ENCODE data around the gene DCD. TPM values are rescaled to one million over a fixed set of nuclear protein-coding genes. Genes with fewer than 3 reads are reported as not detected.

The DCD gene
- total and polyA plus RNA-seq, 2 of the 8 experiments (the other 6 are each of a cell fraction or from before 2014, with no cell fraction given) = not detected

GRCh38 chr12:54684636-54685630 lies 36.8 kb upstream of the DCD start:
- peak overlapping the region; percentile 99; the same call in 1 of the 2 replicates for H2BK5ac ChIP-seq (ENCODE audit: low read depth, low read length)
- ChIA-PET CTCF (ENCODE audit: partially characterized antibody) (interaction anchor here (0.6 to 2.2 kb wide), 11 partner anchors 17 to 88 kb away, joined by 3 to 6 read pairs (median 4); no protein-coding TSS in a partner anchor), POLR2A (ENCODE audit: partially characterized antibody) (no interaction called here)
- WGBS, 2 experiments (ENCODE audit: extremely low coverage in 1 of 2, insufficient coverage in 1 of 2, insufficient read length in 1 of 2, insufficient replicate concordance in 2 of 2, low coverage in 1 of 2, low lambda C conversion rate in 2 of 2, missing lambda C conversion rate in 1 of 2) = 87% methylated on average over 12 of the region's 12 CpGs; no CpG with 5 or more reads in 1 of the 2 experiments
- H4K91ac ChIP-seq (replicated peaks; ENCODE audit: insufficient read length, low read length) = peak overlapping the region; percentile 93
- H3K36me3 ChIP-seq (ENCODE audit: control insufficient read depth in 2 of 4, insufficient read depth in 4 of 4, low read length in 3 of 4) = no peaks in the 10 kb centered on the region; a peak in 1 of 8 replicates
- H2BK20ac ChIP-seq (ENCODE audit: low read length) = peak overlapping the region; percentile 51
- no peak overlapping the region for H4K8ac ChIP-seq (ENCODE audit: extremely low read depth, insufficient read depth, low read length)
- H3K79me1 ChIP-seq (ENCODE audit: low read depth, low read length) = no peaks in the 10 kb centered on the region
- H2AFZ ChIP-seq (ENCODE audit: low read length) = no peak overlapping the region
- H3K27me3 ChIP-seq (replicated peaks in 1 of 4; ENCODE audit: control insufficient read depth in 3 of 4, extremely low read depth in 1 of 4, insufficient read depth in 3 of 4, low read length in 3 of 4) = no peaks in the 10 kb centered on the region; a peak in 1 of 7 replicates
- FAIRE-seq (no peak), DNase-seq (ENCODE audit: low read depth in 1 of 2, low spot score in 2 of 2) (no peak)
- H3K79me2 ChIP-seq (ENCODE audit: control insufficient read depth in 1 of 2, insufficient read depth in 2 of 2, low read length in 2 of 2) = no peaks in the 10 kb centered on the region
- no peak overlapping the region for H3K56ac ChIP-seq (replicated peaks; ENCODE audit: insufficient read length, low read depth, low read length)
- H3K23me2 ChIP-seq (ENCODE audit: low read depth, low read length) = no peaks in the 10 kb centered on the region; the same call in 1 of the 2 replicates
- H3K4me3 ChIP-seq (ENCODE audit: extremely low read depth in 1 of 4, insufficient read depth in 2 of 4, low read depth in 3 of 4, low read length in 4 of 4) = no peak overlapping the region
- H3K27ac ChIP-seq (ENCODE audit: low read depth, low read length) = no peak overlapping the region
- H3K18ac ChIP-seq (ENCODE audit: extremely low read depth, low read length) = no peak overlapping the region
- 0 out of 2 replicates have a peak overlapping the region, but pooled peaks have one; percentile 20 for H2BK15ac ChIP-seq (ENCODE audit: low read length)
- peak overlapping the region; percentile 66 for H2AK5ac ChIP-seq (ENCODE audit: low read depth, low read length)
- H4K5ac ChIP-seq (ENCODE audit: insufficient read length, low read depth, low read length) = no peak overlapping the region
- no peak overlapping the region for H3K4ac ChIP-seq (replicated peaks; ENCODE audit: insufficient read length, low read depth, low read length)
- H3K4me1 ChIP-seq (replicated peaks in 1 of 4; ENCODE audit: control insufficient read depth in 3 of 4, insufficient read depth in 4 of 4, low read length in 3 of 4) = peaks cover 12 to 22% (median 18%) of the 10 kb centered on the region in 4 experiments
- no peak overlapping the region for H3K14ac ChIP-seq (ENCODE audit: insufficient read length)
- no peak overlapping the region; a peak in 1 of 7 replicates for H3K9ac ChIP-seq (replicated peaks in 1 of 4; ENCODE audit: extremely low read depth in 1 of 4, low read depth in 3 of 4, low read length in 3 of 4)
- H4K20me1 ChIP-seq (replicated peaks in 1 of 2; ENCODE audit: control insufficient read depth in 1 of 2, insufficient read depth in 2 of 2, low read length in 2 of 2) = no peaks in the 10 kb centered on the region
- H3K4me2 ChIP-seq (ENCODE audit: insufficient read depth in 1 of 2, low read depth in 2 of 2, low read length in 2 of 2) = peak overlapping the region in 1 of 2 experiments; percentile 61; a peak in 2 of 4 replicates
- H2BK120ac ChIP-seq (replicated peaks; ENCODE audit: low read depth, low read length) = peak overlapping the region; percentile 25
- peaks cover 5 to 6% of the 10 kb centered on the region in 2 experiments; a peak in 1 of 4 replicates for H3K9me3 ChIP-seq (ENCODE audit: insufficient read depth in 2 of 2, low read depth in 1 of 2, low read length in 1 of 2)
- peak overlapping the region; percentile 98 for H2BK12ac ChIP-seq (ENCODE audit: low read depth, low read length)
- no peak overlapping the region for H3K23ac ChIP-seq (ENCODE audit: insufficient read length)
- TF ChIP-seq JUND (IDR thresholded peaks at IDR 0.05; ENCODE audit: low read length) = no peak
- no peak for TF ChIP-seq CTCF (IDR thresholded peaks at IDR 0.05; ENCODE audit: control extremely low read depth in 1 of 3, insufficient read depth in 1 of 3, low read depth in 1 of 3, low read length in 3 of 3)
- TF ChIP-seq TBP (IDR thresholded peaks at IDR 0.05; ENCODE audit: low read depth, low read length) = no peak
- no peak for TF ChIP-seq GABPA (IDR thresholded peaks at IDR 0.05; ENCODE audit: borderline replicate concordance, insufficient read depth, low read length)
- no peak for TF ChIP-seq MAX (IDR thresholded peaks at IDR 0.05)
- TF ChIP-seq CHD1 (IDR thresholded peaks at IDR 0.05; ENCODE audit: low read depth, low read length) = no peak
- TF ChIP-seq BACH1 (IDR thresholded peaks at IDR 0.05; ENCODE audit: low read length) = no peak
- TF ChIP-seq CTBP2 (IDR thresholded peaks at IDR 0.05; ENCODE audit: borderline replicate concordance, insufficient read depth, insufficient read length, low read length) = no peak
